Activated T-cell treated with anti-CD3 and anti-CD28 coated beads, Interleukin-2, amount 50 U/mL, for 4 hours (primary cell): ENCODE results near the gene GPR37L1. TPM values are rescaled to one million over a fixed set of nuclear protein-coding genes. Genes with fewer than 3 reads are reported as not detected.

Source experiments
- ATAC-seq, 2 donors: fragments of 200-7000 bp; cut with Tn5 transposase; one replicate each; pipeline ENCODE4 v1.10.0; 2021
- DNase-seq: peaks from one replicate; pipeline ENCODE4 v3.0.0-alpha.2; 2020
- H3K27me3 Mint-ChIP-seq: one replicate; pipeline ENCODE4 v1.8.0; 2021; ENCODE audit warnings: low read depth, mixed read lengths
- H3K36me3 Mint-ChIP-seq: one replicate; pipeline ENCODE4 v1.8.0; 2022; ENCODE audit warnings: mixed read lengths; ENCODE audit not compliant: insufficient read depth
- H3K4me1 Mint-ChIP-seq: one replicate; pipeline ENCODE4 v1.8.0; 2021; ENCODE audit warnings: low read depth, mixed read lengths
- H3K4me3 Mint-ChIP-seq: one replicate; pipeline ENCODE4 v1.8.0; 2021; ENCODE audit warnings: mild to moderate bottlenecking, moderate library complexity, mixed read lengths
- H3K9me3 Mint-ChIP-seq: one replicate; pipeline ENCODE4 v1.8.0; 2021; ENCODE audit warnings: mixed read lengths
- total RNA-seq, 3 donors: library from RNA; stranded (reverse); gene quantifications; one replicate each; pipeline ENCODE4 v1.2.1, GENCODE V29; 2021

GPR37L1 gene, protein sequence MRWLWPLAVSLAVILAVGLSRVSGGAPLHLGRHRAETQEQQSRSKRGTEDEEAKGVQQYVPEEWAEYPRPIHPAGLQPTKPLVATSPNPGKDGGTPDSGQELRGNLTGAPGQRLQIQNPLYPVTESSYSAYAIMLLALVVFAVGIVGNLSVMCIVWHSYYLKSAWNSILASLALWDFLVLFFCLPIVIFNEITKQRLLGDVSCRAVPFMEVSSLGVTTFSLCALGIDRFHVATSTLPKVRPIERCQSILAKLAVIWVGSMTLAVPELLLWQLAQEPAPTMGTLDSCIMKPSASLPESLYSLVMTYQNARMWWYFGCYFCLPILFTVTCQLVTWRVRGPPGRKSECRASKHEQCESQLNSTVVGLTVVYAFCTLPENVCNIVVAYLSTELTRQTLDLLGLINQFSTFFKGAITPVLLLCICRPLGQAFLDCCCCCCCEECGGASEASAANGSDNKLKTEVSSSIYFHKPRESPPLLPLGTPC
- total RNA-seq, result not detected

DNA sequence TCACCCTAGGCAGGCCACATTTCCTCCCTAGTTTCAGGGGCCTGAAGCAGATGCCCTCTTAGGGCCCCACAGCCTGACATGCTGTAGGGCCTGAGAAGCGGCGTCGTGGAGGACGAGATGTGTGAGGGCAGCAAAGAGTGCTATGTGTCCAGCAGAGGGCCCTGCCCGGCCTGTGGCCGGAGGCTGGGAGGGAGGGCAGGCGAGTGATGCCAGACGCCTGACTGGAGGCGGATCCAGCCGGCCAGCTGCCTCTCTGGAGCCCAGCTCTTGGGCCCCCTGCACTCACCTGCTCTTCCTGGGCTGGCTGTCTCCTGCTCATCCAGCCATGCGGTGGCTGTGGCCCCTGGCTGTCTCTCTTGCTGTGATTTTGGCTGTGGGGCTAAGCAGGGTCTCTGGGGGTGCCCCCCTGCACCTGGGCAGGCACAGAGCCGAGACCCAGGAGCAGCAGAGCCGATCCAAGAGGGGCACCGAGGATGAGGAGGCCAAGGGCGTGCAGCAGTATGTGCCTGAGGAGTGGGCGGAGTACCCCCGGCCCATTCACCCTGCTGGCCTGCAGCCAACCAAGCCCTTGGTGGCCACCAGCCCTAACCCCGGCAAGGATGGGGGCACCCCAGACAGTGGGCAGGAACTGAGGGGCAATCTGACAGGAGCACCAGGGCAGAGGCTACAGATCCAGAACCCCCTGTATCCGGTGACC is at the start of gene GPR37L1:
Gene GPR37L1 (plus strand): TSS at position 279 of the 697 bp plus-strand sequence. CDS start 47 bp downstream, at position 326.
- no peak for ATAC-seq
- DNase-seq, result no peak
- H3K9me3 Mint-ChIP-seq, result no peaks in the 10 kb centered on the region
- H3K36me3 Mint-ChIP-seq, result no peaks in the 10 kb centered on the region
- H3K4me1 Mint-ChIP-seq, result no peaks in the 10 kb centered on the region
- no peak within 1 kb of the TSS for H3K4me3 Mint-ChIP-seq
- H3K27me3 Mint-ChIP-seq, result peaks cover 9% of the 10 kb centered on the region

DNA sequence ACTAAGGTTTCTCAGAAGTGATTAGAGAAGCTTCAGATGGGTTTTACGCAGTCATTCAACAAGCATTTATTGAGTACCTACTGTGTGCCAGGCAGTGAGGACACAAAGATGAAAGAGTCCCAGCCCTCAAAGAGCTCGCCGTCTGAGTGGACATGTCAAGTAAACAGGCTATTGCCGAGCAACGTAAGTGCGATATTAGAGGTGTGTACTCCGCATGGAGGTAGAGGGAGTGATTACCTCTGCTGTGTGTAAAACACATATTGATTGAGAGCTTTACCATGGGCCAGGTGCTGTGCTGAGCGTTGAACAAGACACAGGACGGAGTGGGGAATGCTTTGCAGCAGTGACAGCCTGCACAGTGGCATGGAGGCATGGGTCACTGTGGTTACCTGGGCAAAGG is 49.5 kb upstream of the GPR37L1 start:
- Mint-ChIP-seq H3K4me1 (no peaks in the 10 kb centered on the region), H3K36me3 (no peaks in the 10 kb centered on the region), H3K27me3 (no peaks in the 10 kb centered on the region), H3K9me3 (no peaks in the 10 kb centered on the region), H3K4me3 (no peak overlapping the region)
- DNase-seq (no peak), ATAC-seq (no peak)

DNA sequence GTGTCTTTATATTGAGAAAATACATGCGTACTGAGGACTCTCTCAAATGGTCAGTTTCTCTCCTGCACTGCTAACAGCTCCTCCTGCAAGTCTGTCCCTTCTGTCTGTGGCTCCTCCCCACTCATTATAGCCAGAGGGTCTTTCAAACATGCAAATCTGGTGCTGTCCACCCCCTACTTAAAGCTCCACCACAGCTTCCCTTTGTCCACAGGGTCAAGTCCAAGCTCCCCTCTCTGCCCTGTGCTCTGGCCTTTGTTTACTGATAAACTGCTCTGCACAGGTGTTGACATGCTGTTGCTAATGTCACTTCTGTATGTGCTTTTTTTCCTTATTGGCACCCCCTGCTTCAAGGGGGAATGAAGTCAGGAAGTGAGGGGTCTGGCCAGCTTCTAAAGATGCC is 47.7 kb upstream of the GPR37L1 start:
- no peak for ATAC-seq
- DNase-seq, result no peak
- Mint-ChIP-seq H3K9me3 (no peaks in the 10 kb centered on the region), H3K36me3 (no peaks in the 10 kb centered on the region), H3K4me1 (no peaks in the 10 kb centered on the region), H3K4me3 (no peak overlapping the region), H3K27me3 (no peaks in the 10 kb centered on the region)

DNA sequence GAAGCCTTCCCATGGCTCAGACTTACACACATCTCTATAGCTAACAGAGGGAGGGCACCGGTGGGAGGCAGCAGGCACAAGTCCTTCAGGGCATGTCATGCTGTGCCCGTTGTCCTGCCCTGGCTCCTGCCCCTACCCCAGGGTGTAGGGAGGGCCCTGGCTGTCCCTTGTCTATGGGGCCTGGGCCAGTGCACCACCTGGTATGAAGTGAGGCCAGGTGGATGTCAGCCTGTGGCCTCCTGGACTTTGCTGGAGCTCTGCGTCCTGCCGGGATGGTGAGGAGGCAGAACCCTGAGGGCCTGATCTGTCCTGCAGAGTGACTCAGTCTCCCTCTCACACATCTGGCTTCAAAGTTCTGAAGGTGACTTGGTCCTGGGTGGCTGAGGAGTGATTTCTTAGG is 47.3 kb upstream of the GPR37L1 start:
- H3K4me3 Mint-ChIP-seq, result no peak overlapping the region
- ATAC-seq (no peak), DNase-seq (no peak)
- H3K27me3 Mint-ChIP-seq, result no peaks in the 10 kb centered on the region
- no peaks in the 10 kb centered on the region for H3K36me3 Mint-ChIP-seq
- no peaks in the 10 kb centered on the region for H3K4me1 Mint-ChIP-seq
- H3K9me3 Mint-ChIP-seq, result no peaks in the 10 kb centered on the region

DNA sequence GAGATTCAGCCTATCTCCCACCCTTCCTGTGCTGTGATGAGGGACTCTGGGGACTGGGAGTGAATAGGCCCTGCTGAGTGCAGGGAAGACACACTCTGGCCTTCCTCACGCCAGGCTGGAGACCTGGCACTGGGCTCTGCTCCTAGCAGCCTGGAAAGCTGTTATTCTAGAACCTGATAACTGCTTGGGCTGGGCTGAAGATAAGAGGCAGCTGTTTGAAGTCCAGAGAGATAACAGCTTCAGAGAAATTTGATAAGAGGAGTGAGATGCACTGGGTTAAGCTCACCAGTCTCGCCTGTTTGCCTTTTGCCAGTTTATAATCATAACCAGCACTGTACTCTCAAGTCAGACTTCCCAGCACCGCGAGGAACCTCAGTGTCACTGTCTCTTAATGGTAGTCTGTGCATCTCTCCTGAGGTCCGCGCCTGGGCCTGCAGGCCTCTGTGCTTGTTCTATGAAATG is 46.6 kb upstream of the GPR37L1 start:
- H3K27me3 Mint-ChIP-seq, result no peaks in the 10 kb centered on the region
- no peak overlapping the region for H3K4me3 Mint-ChIP-seq
- no peaks in the 10 kb centered on the region for H3K9me3 Mint-ChIP-seq
- ATAC-seq (no peak), DNase-seq (no peak)
- no peaks in the 10 kb centered on the region for H3K4me1 Mint-ChIP-seq
- H3K36me3 Mint-ChIP-seq, result no peaks in the 10 kb centered on the region

DNA sequence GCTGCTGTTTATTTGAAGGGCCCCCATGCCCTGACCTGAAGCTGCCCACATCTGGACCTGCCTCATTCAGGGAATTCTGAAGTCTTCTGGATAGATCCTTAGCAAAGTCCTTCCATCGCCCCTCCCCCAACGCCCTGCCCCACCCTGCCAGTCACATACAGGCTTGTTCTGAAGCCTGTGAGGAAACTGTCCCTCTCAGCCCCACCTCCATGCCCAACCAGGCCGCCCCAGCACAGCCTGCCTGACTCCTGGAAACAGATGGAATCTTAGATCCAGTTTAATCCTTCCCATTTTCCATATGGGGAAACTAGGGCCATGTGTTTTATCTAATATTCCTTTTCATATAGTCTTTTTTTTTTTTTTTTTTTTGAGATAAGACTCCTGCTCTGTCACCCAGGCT is 44.5 kb upstream of the GPR37L1 start:
- H3K36me3 Mint-ChIP-seq, result no peaks in the 10 kb centered on the region
- H3K4me3 Mint-ChIP-seq, result no peak overlapping the region
- no peaks in the 10 kb centered on the region for H3K27me3 Mint-ChIP-seq
- no peaks in the 10 kb centered on the region for H3K4me1 Mint-ChIP-seq
- ATAC-seq, result no peak
- H3K9me3 Mint-ChIP-seq, result no peaks in the 10 kb centered on the region
- DNase-seq, result no peak

DNA sequence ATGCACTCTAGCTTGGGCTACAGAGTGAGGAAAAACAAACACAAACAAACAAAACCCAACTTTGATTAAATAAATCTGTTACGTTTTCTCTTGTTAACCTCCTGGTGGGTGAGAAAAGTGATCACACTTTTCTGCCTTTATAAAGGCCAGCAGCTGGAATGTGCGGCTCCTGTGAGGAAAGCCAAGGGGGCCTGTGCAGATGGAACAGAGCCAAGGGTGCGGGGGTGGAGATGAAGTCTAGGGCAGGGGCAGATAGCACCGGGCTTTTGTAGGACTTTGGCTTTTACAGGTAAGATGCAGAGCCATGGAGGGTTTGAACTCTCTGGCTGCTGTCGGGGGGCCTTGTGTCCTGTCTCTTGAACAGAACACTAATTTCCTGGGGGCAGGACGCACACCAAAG is 40.7 kb upstream of the GPR37L1 start:
- Mint-ChIP-seq H3K9me3 (no peaks in the 10 kb centered on the region), H3K4me3 (no peak overlapping the region), H3K27me3 (no peaks in the 10 kb centered on the region), H3K4me1 (no peaks in the 10 kb centered on the region), H3K36me3 (no peaks in the 10 kb centered on the region)
- DNase-seq, result no peak
- no peak for ATAC-seq

DNA sequence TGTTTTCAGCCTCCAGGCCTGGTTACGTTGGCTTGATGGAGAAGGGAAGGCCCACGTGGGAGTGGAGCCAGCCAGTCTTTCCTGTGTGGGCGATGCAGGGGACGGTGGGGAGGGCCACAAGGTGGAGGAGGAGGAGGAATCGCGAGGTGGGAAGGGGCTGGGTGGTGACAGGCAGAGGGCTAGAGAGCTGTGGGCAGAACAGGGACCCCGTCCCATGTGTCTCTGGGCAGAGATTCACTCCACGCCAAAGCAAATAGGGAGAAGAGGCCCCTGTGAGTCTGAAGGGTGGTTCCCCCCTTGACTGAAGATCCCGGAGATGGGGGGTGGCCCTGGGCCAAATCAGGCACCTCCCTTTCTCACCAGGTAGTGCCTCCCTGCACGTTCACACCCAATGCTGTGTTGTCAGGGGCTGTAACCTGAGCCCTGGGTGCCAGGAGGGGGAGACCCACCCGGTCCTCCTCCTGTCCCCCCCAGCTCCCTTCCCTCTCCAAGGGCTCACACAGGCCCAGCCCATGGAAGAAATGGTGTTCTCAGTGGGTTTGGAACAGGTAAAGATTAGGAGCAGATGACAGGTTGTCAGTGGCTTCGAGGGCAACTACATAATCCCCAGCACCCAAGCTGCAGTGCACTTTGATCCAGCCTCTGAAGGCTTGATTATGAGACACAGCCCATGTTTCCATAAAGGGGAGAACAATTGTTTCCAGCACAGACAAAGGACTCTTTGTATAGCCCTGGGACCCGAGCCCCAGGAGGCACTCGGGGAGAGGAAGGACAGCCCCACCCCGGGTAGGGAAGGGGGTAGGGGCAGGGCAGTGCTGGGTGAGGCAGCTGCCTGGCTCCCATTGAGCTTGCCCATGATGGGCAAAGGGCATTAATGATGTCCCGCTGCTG is 37.7 kb upstream of the GPR37L1 start:
- H3K4me1 Mint-ChIP-seq, result no peaks in the 10 kb centered on the region
- H3K9me3 Mint-ChIP-seq, result no peaks in the 10 kb centered on the region
- ATAC-seq, result no peak
- H3K4me3 Mint-ChIP-seq, result no peak overlapping the region
- no peaks in the 10 kb centered on the region for H3K27me3 Mint-ChIP-seq
- DNase-seq, result no peak
- no peaks in the 10 kb centered on the region for H3K36me3 Mint-ChIP-seq

DNA sequence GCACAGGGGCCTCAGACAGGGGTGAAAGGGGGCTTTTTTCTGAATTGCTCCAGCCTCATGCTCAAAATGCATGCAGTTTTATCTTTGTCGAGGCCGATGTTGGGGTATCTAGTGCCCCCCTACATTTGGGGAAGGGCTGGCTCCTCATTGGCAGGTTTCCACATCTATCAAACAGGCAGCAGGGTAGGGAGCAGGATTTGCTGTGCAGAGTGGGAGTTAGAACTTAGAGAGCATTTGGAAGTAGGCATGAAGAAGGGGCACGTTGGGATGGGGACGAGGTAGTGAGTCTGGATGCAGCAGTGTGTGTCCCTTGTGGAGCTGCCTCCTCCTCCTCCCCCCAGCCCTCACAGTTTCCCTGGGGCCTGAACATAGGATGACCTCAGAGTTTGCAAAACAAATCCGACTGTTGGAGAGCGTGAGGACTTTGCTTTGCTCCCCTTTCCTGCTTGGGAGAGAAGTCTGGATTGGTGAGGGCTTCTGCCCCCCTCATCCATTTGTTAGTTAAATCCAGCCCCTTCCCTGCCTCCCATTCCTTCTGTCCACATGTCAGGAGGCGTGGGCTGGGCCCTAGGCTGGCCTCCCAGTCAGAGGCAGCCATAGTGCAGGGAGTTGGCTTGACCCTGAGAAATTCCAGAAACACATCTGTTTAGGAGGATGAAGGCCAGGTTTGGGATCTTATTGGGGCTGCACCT is 36.9 kb upstream of the GPR37L1 start:
- Mint-ChIP-seq H3K4me3 (no peak overlapping the region), H3K27me3 (no peaks in the 10 kb centered on the region), H3K4me1 (no peaks in the 10 kb centered on the region), H3K36me3 (no peaks in the 10 kb centered on the region), H3K9me3 (no peaks in the 10 kb centered on the region)
- no peak for DNase-seq
- no peak for ATAC-seq

DNA sequence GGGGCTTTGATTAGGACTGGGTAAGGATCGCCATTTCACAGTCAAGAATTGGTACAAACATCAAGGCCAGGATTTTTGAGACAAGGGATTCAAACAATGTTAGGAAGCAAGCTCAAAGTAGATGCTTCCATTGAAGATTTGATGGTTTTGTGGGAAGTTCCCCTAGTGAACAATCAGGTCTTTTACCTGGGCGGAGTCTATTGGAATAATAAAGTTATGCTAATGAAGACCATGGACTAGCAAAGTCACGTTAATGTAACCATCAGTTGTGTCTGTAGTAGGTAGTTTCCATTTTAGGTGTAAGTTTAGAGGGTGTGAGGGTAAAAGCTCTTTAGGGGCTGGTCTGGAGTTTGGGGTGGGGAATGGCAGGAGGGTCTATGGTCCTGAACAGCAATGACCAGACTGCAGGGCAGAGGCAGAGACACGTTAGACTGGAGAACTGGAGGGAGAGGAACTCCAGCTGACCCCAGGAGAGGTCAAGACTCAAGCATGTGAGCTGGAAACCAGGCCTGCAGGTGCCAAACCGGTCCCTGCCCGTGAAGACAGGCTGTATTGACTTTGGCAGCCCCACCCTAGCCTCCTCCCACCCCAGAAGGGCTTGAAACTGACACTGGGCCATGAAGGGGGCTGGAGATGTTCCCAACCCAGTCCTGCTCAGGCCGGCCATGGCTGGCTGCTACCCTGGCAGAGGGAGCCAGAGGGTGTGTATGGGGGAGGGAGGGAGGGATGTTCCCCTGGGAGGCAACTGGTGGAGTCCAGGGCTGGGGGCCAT is 36.0 kb upstream of the GPR37L1 start:
- Mint-ChIP-seq H3K4me1 (no peaks in the 10 kb centered on the region), H3K36me3 (no peaks in the 10 kb centered on the region), H3K27me3 (no peaks in the 10 kb centered on the region), H3K9me3 (no peaks in the 10 kb centered on the region), H3K4me3 (no peak overlapping the region)
- DNase-seq (no peak), ATAC-seq (no peak)

DNA sequence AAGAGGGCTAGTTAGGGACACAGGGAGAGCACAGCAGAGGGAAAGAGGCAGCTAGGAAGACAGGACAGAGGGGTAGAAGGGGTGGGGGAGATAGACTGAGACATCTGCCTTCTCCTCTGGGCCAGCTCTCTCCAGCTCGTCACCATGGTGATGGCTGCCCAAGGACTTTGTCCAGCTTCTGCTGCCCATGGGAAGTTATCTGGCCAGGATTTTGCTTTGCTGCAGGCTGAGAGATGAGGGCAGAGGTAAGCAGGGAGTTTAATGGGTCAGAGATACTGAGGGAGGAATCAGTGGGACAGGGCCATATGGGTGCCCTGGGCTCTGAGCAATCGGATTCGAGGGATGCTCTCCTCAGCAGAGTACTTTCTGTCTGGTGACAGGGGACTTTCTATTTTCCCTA is 34.5 kb upstream of the GPR37L1 start:
- DNase-seq (no peak), ATAC-seq (no peak)
- Mint-ChIP-seq H3K36me3 (no peaks in the 10 kb centered on the region), H3K4me1 (no peaks in the 10 kb centered on the region), H3K4me3 (no peak overlapping the region), H3K27me3 (no peaks in the 10 kb centered on the region), H3K9me3 (no peaks in the 10 kb centered on the region)

DNA sequence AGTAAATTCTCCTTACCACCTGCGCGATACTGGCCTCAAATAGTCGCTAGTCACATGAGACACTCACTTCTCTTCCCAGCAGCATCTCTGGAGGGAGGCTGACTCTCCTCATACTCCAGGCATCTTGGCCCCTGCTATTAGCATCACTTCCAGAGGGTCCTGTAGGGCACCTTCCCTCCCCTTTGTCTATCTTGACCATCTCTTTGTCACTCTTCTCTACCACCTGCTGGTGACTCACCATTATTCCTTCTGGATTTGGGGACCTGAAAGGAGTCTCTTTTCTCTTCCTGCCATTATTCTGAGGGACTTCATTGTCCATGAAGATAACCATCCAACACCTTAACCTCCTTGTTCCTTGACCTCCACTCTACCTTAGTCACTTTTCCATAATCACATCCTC is 31.7 kb upstream of the GPR37L1 start:
- ATAC-seq (no peak), DNase-seq (no peak)
- H3K36me3 Mint-ChIP-seq, result no peaks in the 10 kb centered on the region
- no peaks in the 10 kb centered on the region for H3K4me1 Mint-ChIP-seq
- H3K27me3 Mint-ChIP-seq, result peaks cover 4% of the 10 kb centered on the region
- H3K4me3 Mint-ChIP-seq, result no peak overlapping the region
- H3K9me3 Mint-ChIP-seq, result no peaks in the 10 kb centered on the region

DNA sequence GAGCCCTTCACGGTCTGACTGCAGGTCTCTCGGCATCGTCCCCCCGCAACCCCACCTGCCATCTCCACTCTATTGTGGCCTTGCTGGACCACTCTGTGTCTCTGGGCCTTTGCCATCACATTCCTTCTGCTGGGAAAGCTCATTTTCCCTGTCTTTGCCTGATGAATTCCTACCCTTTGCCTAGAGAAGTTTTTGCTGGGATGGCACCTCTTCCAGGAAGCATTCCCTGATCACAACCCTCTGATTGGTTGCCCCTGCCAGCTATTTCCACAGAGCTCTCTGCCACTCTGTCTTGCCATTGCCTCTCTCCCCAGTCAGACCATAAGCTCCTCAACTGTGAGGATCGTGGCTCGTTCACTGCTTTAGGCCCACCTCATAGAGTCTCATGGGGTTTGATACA is 28.9 kb upstream of the GPR37L1 start:
- H3K27me3 Mint-ChIP-seq, result peaks cover 4% of the 10 kb centered on the region
- no peaks in the 10 kb centered on the region for H3K4me1 Mint-ChIP-seq
- ATAC-seq (no peak), DNase-seq (no peak)
- no peak overlapping the region for H3K4me3 Mint-ChIP-seq
- no peaks in the 10 kb centered on the region for H3K36me3 Mint-ChIP-seq
- no peaks in the 10 kb centered on the region for H3K9me3 Mint-ChIP-seq
